ENCODE results near the gene IL19.
"Not testable (repeated sequence)": the region's sequence is repeated elsewhere in the genome, so short reads cannot be mapped to it uniquely, and the experiment has no call there.

Gene IL19

GRCh38 chr1:206778031-206778430 is 7.5 kb downstream of the IL19 start:
- no peak for DNase-seq

- not testable (repeated sequence) for DNase-seq
Measured at GRCh38 chr1:206778911-206779310, 8.3 kb downstream of the IL19 start.

GRCh38 chr1:206779638-206780037 is 9.1 kb downstream of the IL19 start:
- no peak for DNase-seq

GRCh38 chr1:206782448-206782847 is 11.9 kb downstream of the IL19 start:
- DNase-seq, result no peak

- DNase-seq, result no peak
Measured at GRCh38 chr1:206783506-206783905, 12.9 kb downstream of the IL19 start.

GRCh38 chr1:206784471-206784903 is 13.9 kb downstream of the IL19 start:
- DNase-seq, result no peak

- peak; percentile 44 for DNase-seq
Measured at GRCh38 chr1:206785182-206785765, 14.7 kb downstream of the IL19 start.

GRCh38 chr1:206786212-206786886 is 15.8 kb downstream of the IL19 start:
- no peak for DNase-seq

GRCh38 chr1:206787891-206788290 is 17.3 kb downstream of the IL19 start:
- no peak for DNase-seq

- DNase-seq, result no peak
Measured at GRCh38 chr1:206788487-206789050, 18.0 kb downstream of the IL19 start.

GRCh38 chr1:206790502-206791250 is 20.1 kb downstream of the IL19 start:
- no peak for DNase-seq

- DNase-seq, result no peak
Measured at GRCh38 chr1:206792939-206793607, 22.5 kb downstream of the IL19 start.

- DNase-seq, result no peak
Measured at GRCh38 chr1:206793620-206794019, 23.0 kb downstream of the IL19 start.

- DNase-seq, result no peak
Measured at GRCh38 chr1:206794294-206794908, 23.8 kb downstream of the IL19 start.

GRCh38 chr1:206796116-206796515 is 25.5 kb downstream of the IL19 start:
- no peak for DNase-seq

- DNase-seq, result no peak
Measured at GRCh38 chr1:206796981-206797402, 26.4 kb downstream of the IL19 start.

GRCh38 chr1:206797534-206798383 is 27.2 kb downstream of the IL19 start:
- peak; percentile 42 for DNase-seq

- no peak for DNase-seq
Measured at GRCh38 chr1:206798384-206798996, 27.9 kb downstream of the IL19 start.

- DNase-seq, result no peak
Measured at GRCh38 chr1:206799311-206799710, 28.7 kb downstream of the IL19 start.

- DNase-seq, result no peak
Measured at GRCh38 chr1:206800411-206800810, 29.8 kb downstream of the IL19 start.

- no peak for DNase-seq
Measured at GRCh38 chr1:206800891-206801290, 30.3 kb downstream of the IL19 start.

All from NCI-H82 (cell line).